ENCODE results near the gene SLK. TPM values are rescaled to one million over a fixed set of nuclear protein-coding genes. Genes with fewer than 3 reads are reported as not detected.

The SLK gene
- total and polyA plus RNA-seq, 2 experiments from 2014 or later, result 6.6 to 37.1 TPM

- in situ Hi-C loops (cut with MboI), result no loop called here
- WGBS, 2 experiments (ENCODE audit: low coverage in 1 of 2, low lambda C conversion rate in 2 of 2, missing lambda C conversion rate in 2 of 2), result 84 to 88% methylated on average over 7 of the region's 7 CpGs
- H3F3A ChIP-seq (ENCODE audit: insufficient read depth), result peaks cover 11% of the 10 kb centered on the region; the same call in 1 of the 2 replicates
- H3K79me2 ChIP-seq (ENCODE audit: insufficient read depth), result no peaks in the 10 kb centered on the region
- H3K4me3 ChIP-seq, result no peak overlapping the region
- H3K4me2 ChIP-seq (ENCODE audit: unreplicated experiment), result no peak overlapping the region
- H3K9ac ChIP-seq, result no peak overlapping the region
- peaks cover 4% of the 10 kb centered on the region; the same call in 1 of the 2 replicates for H3K36me3 ChIP-seq (ENCODE audit: low read depth)
- TF ChIP-seq EZH2phosphoT487 (IDR thresholded peaks at IDR 0.05; ENCODE audit: insufficient read depth, low read depth), result no peak
- TF ChIP-seq EZH2 (IDR thresholded peaks at IDR 0.05; ENCODE audit: insufficient read depth, poor library complexity, severe bottlenecking), result no peak
- no peaks in the 10 kb centered on the region for H3K9me3 ChIP-seq (ENCODE audit: low read depth)
- peaks cover 7% of the 10 kb centered on the region for H3K4me1 ChIP-seq (ENCODE audit: insufficient read depth)
- no peaks in the 10 kb centered on the region for H3K27me3 ChIP-seq (replicated peaks; ENCODE audit: insufficient read depth)
- no peaks in the 10 kb centered on the region for H4K20me1 ChIP-seq (ENCODE audit: insufficient read depth)
- H3K27ac ChIP-seq, result no peak overlapping the region
- no peak overlapping the region for H2AFZ ChIP-seq
- DNase-seq, result no peak
- H3K9me2 ChIP-seq (ENCODE audit: insufficient read depth), result no peaks in the 10 kb centered on the region
Measured at GRCh38 chr10:104032144-104032775, 65.3 kb downstream of the SLK start.

DNA sequence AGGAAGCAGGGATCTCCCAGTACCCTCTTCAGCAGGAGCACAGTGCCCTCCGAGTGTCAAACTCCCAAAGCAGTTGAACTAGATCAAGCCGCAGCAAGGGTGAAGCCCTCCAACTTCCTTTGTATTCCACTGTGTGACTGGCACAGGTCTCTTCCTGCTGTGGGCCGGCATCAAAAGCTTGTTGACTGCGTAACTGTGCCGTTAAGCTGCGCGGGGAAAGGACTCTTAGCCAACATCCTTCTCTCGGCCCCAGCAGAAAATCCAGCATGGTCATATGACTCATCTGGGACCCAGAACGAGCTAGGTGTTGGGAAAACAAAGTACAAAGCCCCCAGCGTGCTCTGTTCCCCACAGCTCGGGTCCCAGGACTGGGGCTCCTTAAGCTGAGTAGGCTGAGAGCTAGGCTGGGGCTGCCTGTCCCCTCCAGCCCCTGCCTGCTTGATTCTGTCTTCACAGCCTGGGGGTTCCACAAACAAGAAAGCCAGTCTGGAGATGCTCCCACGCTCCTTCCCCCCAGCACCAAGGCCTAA is 66.5 kb downstream of the SLK start:
- Histone ChIP-seq H3K4me1 (ENCODE audit: insufficient read depth) (peaks cover 7% of the 10 kb centered on the region), H3K79me2 (ENCODE audit: insufficient read depth) (no peaks in the 10 kb centered on the region), H4K20me1 (ENCODE audit: insufficient read depth) (no peaks in the 10 kb centered on the region), H3K9me3 (ENCODE audit: low read depth) (no peaks in the 10 kb centered on the region), H3F3A (ENCODE audit: insufficient read depth) (peaks cover 9% of the 10 kb centered on the region; the same call in 1 of the 2 replicates), H3K9ac (no peak overlapping the region), H3K27ac (no peak overlapping the region), H3K9me2 (ENCODE audit: insufficient read depth) (no peaks in the 10 kb centered on the region), H3K4me2 (ENCODE audit: unreplicated experiment) (no peak overlapping the region), H3K27me3 (replicated peaks; ENCODE audit: insufficient read depth) (no peaks in the 10 kb centered on the region), H2AFZ (no peak overlapping the region), H3K4me3 (no peak overlapping the region), H3K36me3 (ENCODE audit: low read depth) (0 out of 2 replicates have a peak, but pooled peaks cover 4% of the 10 kb centered on the region)
- no peak for TF ChIP-seq EZH2 (IDR thresholded peaks at IDR 0.05; ENCODE audit: insufficient read depth, poor library complexity, severe bottlenecking)
- no peak for TF ChIP-seq EZH2phosphoT487 (IDR thresholded peaks at IDR 0.05; ENCODE audit: insufficient read depth, low read depth)
- no peak for DNase-seq
- WGBS, 2 experiments (ENCODE audit: low coverage in 1 of 2, low lambda C conversion rate in 2 of 2, missing lambda C conversion rate in 2 of 2), result 72 to 76% methylated on average over 12 of the region's 12 CpGs
- in situ Hi-C loops (cut with MboI), result no loop called here

- Histone ChIP-seq H4K20me1 (ENCODE audit: insufficient read depth) (no peaks in the 10 kb centered on the region), H3K4me3 (no peak overlapping the region), H2AFZ (no peak overlapping the region), H3K36me3 (ENCODE audit: low read depth) (0 out of 2 replicates have a peak, but pooled peaks cover 4% of the 10 kb centered on the region), H3F3A (ENCODE audit: insufficient read depth) (peaks cover 4% of the 10 kb centered on the region; the same call in 1 of the 2 replicates), H3K27ac (no peak overlapping the region), H3K9me3 (ENCODE audit: low read depth) (no peaks in the 10 kb centered on the region), H3K27me3 (replicated peaks; ENCODE audit: insufficient read depth) (no peaks in the 10 kb centered on the region), H3K4me1 (ENCODE audit: insufficient read depth) (peaks cover 7% of the 10 kb centered on the region), H3K9me2 (ENCODE audit: insufficient read depth) (no peaks in the 10 kb centered on the region), H3K4me2 (ENCODE audit: unreplicated experiment) (no peak overlapping the region), H3K79me2 (ENCODE audit: insufficient read depth) (no peaks in the 10 kb centered on the region), H3K9ac (no peak overlapping the region)
- WGBS, 2 experiments (ENCODE audit: low coverage in 1 of 2, low lambda C conversion rate in 2 of 2, missing lambda C conversion rate in 2 of 2), result 70 to 72% methylated on average over 11 of the region's 11 CpGs
- DNase-seq, result no peak
- in situ Hi-C loops (cut with MboI), result no loop called here
- TF ChIP-seq EZH2phosphoT487 (IDR thresholded peaks at IDR 0.05; ENCODE audit: insufficient read depth, low read depth), result no peak
- no peak for TF ChIP-seq EZH2 (IDR thresholded peaks at IDR 0.05; ENCODE audit: insufficient read depth, poor library complexity, severe bottlenecking)
Measured at GRCh38 chr10:104033966-104034365, 67.0 kb downstream of the SLK start.

GRCh38 chr10:104034401-104035193 is 67.7 kb downstream of the SLK start:
- no peak overlapping the region for H3K9ac ChIP-seq
- WGBS, 2 experiments (ENCODE audit: low coverage in 1 of 2, low lambda C conversion rate in 2 of 2, missing lambda C conversion rate in 2 of 2), result 64 to 68% methylated on average over 19 to 23 of the region's 23 CpGs
- H3K79me2 ChIP-seq (ENCODE audit: insufficient read depth), result no peaks in the 10 kb centered on the region
- no peaks in the 10 kb centered on the region for H3K9me3 ChIP-seq (ENCODE audit: low read depth)
- H3K4me2 ChIP-seq (ENCODE audit: unreplicated experiment), result no peak overlapping the region
- no peak overlapping the region for H3K4me3 ChIP-seq
- no peaks in the 10 kb centered on the region for H3K9me2 ChIP-seq (ENCODE audit: insufficient read depth)
- H3K27ac ChIP-seq, result no peak overlapping the region
- no peaks in the 10 kb centered on the region for H4K20me1 ChIP-seq (ENCODE audit: insufficient read depth)
- DNase-seq, result no peak
- H3K36me3 ChIP-seq (ENCODE audit: low read depth), result 0 out of 2 replicates have a peak, but pooled peaks cover 4% of the 10 kb centered on the region
- TF ChIP-seq EZH2 (IDR thresholded peaks at IDR 0.05; ENCODE audit: insufficient read depth, poor library complexity, severe bottlenecking) (no peak), EZH2phosphoT487 (IDR thresholded peaks at IDR 0.05; ENCODE audit: insufficient read depth, low read depth) (no peak)
- peaks cover 4% of the 10 kb centered on the region for H3K4me1 ChIP-seq (ENCODE audit: insufficient read depth)
- H2AFZ ChIP-seq, result no peak overlapping the region
- in situ Hi-C loops (cut with MboI), result no loop called here
- no peaks in the 10 kb centered on the region for H3K27me3 ChIP-seq (replicated peaks; ENCODE audit: insufficient read depth)
- H3F3A ChIP-seq (ENCODE audit: insufficient read depth), result no peaks in the 10 kb centered on the region

Measured in GM23248 (cell line).